KBM-7 (cell line): ENCODE measurements around the gene PSME3.

Experiments used
- DNase-seq: peaks from one replicate; pipeline ENCODE4 v3.0.0-alpha.2; 2015
- in situ Hi-C: fragments of 300-500 bp; cut with MboI; formaldehyde crosslinking; loops from 2 replicates; pipeline ENCODE4 v1.14.3; 2020; ENCODE audit warnings: low sequenced_read_pairs, low pct_unique_long_range_greater_than_20kb, mixed read lengths

PSME3 gene

DNA sequence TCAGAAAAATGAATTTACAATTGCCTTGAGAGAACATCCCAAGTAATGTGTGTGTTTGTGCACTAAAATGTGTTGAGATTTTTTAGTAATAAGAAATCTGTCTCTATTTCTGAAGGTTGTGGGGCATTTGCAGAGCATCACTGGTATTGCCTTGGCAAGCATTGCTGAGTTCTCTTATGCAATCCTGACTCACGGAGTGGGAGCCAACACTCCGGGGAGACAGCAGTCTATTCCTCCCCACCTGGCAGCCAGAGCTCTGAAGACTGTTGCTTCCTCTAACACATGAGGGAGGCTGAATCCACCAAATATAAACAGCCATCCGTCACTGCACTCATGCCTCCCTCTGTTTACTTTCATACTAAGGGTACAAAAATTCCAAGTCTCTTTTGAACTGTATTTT is 23.9 kb upstream of the PSME3 start:
- in situ Hi-C loops: no loop called here
- no peak for DNase-seq

DNA sequence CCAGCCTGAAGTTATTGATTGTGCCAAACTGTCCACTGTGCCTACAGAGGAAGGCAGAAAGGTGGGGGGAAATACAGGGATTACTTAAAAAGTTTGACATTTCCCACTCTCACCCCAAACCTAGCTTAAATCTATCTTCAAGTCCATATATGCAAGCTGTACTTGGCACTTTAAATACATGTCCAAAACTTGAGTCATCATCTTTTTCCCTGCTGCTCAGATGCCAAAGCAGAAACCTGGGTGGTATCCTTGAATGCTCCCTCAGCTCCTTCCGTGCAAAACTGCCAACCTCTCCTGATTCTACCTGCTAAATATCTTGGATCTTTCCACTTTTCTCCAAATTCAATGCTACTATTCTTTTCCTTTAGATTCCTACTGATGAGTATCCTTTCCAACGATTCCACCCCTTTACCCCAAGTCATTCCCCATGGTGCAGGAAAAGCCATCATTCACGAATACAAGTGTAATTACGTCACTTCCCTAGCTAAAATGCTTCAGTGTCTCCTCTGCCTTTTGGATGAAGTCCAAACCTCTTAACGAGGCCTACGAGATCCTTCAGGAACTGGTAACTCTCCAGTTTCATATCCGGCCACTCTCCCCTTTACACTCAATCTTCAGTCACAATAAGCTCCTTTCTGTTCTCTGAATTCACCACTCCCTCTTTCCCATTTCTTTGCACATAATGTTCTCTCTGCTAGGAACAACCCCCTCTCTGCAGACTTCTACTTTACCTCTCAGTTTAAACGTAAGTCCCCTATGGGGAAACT is 18.4 kb upstream of the PSME3 start:
- no peak for DNase-seq
- in situ Hi-C loops: no loop called here

DNA sequence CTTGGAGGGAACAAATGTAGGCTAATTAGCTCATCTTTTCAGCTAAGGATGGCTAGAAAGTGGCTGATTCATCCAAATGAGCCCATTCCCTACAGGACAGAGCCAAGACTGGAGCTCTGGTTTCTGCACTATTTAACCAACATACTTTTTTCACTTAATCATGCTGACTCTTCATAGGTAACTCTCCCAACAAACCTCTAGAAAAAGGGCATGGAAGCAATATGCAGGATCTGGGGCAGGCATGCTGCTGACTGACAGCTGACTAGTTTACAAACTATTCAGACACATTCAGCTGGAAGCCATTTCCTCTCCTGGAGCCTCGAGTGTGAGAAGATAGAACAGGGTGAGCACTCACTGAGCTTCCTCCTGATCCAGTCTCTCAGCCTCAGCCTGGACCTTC is 15.3 kb upstream of the PSME3 start:
- in situ Hi-C loops: no loop called here

DNA sequence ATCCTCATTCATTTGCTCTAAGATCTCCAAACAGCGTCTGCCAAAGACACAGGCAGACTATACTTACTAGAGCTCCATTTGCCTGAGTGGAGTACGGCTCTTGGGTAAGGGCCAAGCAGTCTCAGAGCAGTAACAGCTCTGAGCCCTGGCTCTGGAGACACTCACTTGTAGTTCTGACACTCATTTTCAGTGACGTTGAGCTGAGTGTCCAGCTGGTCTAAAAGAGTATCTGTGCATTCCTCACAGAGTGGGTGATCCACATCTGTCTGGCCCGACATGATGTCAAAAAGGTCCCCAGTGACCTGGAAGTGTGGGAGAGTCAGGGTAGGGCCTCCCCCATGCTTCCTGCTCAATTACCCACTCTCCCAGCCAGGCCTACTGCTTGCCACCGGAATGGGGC is 14.8 kb upstream of the PSME3 start:
- in situ Hi-C loops: no loop called here
- no peak for DNase-seq

More for the DNA sequence above, 15.3 kb upstream of the PSME3 start:
- DNase-seq: no peak

DNA sequence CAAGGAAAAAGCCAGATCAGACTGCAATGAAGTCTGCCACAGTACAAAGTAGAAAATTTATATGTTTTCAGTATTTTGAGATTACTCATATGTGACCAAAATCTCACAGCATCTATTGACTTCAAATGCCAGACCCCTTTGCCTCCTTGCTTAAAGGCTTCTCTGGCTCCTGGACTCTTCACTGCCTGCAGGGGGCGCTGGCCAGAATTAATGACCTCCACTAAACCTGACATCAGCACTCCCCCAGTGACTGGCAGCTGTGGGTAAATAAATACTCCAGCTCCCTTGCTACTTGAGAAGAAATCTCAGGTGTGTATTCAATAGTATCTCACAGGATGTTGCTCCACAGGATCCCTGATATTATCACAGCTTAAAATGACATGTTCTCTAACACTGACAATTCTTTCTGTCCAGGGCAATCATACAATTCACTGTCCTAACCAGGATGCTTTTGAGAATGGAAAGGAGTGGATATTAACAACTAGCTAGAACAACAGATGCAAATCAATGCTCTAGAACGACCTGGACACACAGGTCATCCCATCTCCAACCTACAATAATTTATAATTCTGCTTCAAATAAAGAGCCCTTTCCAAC is 13.2 kb upstream of the PSME3 start:
- in situ Hi-C loops: no loop called here
- peak; percentile 78 for DNase-seq

DNA sequence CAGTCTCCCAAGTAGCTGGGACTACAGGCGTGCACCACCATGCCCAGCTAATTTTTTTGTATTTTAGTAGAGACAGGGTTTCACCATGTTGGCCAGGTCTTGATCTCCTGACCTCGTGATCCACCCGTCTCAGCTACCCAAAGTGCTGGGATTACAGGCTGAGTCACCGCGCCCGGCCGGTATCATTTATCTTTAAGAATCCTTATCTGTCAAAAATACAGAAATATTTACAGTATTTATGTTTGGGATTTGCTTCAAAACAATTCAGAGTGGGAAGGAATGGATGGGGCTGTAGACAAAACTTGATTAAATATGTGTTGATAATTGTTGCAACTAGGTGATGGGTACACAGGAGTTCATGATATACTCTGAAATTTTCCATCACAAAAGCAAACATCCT is 12.0 kb upstream of the PSME3 start:
- in situ Hi-C loops: no loop called here
- DNase-seq: no peak

DNA sequence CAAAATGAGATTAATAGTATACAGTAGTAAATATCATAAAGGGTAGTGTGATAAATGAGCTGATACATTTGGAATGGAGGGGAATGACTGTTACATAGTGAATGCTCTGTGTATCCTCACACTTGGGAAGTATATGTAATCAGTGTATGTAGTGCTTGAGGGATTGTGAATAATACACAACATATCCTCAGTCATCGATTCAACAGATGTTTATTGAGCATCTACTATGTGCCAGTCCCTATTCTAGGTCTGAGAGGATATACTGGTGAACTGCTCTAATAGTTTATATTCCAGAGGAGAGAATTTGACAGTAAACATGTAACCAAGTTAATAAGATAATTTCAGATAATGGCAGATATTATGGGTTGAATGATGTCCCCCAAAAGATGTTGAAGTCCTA is 5.7 kb upstream of the PSME3 start:
- no peak for DNase-seq
- in situ Hi-C loops: loop anchor here (25.0 kb wide), 1 partner anchor 110 kb away; no protein-coding TSS in a partner anchor

DNA sequence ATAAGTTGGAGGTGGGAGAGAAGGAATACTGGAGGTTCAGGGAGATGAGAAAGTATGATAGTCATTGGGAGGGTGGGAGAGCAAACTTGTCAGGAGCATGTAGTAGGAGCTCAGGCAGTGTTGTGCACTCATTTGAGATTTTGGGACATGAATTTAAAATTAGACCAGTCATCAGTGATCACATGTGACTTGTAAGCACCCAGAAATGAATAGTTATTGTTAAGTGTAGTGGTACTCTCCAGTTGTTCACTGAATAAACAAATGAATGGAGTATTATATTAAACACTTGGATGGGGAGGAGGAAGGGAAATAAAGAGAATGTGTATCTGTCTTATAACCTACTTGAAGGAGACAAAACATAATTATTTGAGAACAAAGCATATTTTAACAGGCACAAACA is 2.2 kb upstream of the PSME3 start:
- in situ Hi-C loops: loop anchor here (25.0 kb wide), 1 partner anchor 106 kb away; no protein-coding TSS in a partner anchor

DNA sequence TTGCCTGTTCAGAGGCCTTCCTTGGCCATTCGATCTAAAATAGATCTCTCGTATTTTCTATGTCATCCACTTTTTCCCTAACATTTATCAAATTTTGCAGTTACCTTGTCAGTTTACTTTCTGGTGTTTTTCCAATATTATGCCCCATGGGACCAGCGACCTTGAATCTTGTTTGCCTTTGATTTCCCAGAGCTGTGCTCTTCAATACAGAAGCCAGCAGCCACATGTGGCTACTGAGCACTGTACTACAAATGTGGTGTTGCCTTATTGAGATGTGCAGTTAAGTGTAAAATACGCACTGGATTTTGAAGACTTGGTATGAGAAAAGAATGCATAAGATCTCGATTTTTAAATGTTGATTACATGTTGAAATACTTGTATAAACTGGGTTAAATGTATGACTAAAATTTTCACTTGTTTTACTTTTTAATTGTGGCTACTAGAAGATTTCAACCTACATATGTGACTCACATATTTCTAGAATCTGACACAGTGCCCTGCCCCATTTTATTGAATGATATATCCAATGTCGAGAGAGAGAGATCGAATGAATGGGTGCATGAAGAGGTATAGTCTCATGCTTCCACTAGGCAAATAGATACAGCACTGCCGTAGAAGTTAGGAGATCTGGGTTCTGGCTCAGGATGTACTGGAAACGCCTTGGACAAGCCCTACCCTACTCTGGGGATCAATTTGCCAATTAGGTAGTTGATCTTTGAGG is 824 bp upstream of the PSME3 start:
- in situ Hi-C loops: loop anchor here (25.0 kb wide), 1 partner anchor 105 kb away; no protein-coding TSS in a partner anchor
- no peak for DNase-seq

More for the DNA sequence above, 2.2 kb upstream of the PSME3 start:
- no peak for DNase-seq

DNA sequence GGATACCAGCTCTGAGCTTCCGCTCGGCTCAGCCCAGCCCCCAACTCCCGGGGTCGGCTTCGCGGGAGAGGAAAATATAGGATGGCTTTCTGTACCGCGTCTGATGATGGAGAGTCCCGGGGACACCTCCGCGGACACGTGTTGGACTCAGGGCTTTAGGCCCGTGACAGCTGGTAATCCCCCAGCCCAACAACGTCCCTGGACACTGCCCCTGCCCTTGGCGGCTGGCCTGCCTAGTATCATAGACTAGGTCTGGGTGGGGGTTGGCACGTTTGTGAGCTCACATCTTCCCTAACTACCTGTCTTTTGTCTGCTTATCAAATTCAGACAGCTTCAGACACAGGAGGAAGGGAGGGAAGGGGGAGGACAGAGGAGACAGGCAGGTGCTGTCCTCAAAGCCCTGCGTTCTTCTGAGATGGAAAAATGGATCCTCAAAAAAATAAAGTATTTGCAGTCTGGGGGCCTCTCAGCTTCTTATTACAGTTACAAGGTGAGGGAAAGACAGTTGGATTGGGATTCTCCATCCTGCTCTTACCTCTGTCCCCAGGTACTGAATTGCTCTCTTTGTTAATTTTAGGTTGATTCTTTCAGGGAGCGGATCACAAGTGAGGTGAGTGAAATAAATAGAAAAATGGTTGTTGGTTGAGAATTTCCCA is 698 bp downstream of the PSME3 start:
- in situ Hi-C loops: loop anchor here (25.0 kb wide), 1 partner anchor 103 kb away; no protein-coding TSS in a partner anchor
- no peak for DNase-seq

DNA sequence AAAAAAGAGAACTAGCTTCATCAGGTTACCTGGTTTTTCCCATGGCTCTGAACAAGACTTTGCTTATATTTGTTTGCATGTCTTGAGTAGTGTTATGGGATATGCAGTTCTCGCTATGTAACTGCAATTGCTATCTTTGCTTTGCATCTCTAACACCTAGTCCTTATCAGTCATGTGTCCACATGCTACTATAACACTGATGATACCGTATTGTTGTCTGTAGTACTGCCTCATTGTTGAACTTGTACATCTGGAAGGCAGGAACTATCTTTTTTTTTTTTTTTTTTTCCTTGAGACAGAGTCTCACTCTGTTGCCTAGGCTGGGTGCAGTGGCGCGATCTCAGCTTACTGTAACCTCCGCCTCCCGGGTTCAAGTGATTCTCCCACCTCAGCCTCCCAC is 2.5 kb downstream of the PSME3 start:
- in situ Hi-C loops: loop anchor here (25.0 kb wide), 1 partner anchor 102 kb away; no protein-coding TSS in a partner anchor
- no peak for DNase-seq

DNA sequence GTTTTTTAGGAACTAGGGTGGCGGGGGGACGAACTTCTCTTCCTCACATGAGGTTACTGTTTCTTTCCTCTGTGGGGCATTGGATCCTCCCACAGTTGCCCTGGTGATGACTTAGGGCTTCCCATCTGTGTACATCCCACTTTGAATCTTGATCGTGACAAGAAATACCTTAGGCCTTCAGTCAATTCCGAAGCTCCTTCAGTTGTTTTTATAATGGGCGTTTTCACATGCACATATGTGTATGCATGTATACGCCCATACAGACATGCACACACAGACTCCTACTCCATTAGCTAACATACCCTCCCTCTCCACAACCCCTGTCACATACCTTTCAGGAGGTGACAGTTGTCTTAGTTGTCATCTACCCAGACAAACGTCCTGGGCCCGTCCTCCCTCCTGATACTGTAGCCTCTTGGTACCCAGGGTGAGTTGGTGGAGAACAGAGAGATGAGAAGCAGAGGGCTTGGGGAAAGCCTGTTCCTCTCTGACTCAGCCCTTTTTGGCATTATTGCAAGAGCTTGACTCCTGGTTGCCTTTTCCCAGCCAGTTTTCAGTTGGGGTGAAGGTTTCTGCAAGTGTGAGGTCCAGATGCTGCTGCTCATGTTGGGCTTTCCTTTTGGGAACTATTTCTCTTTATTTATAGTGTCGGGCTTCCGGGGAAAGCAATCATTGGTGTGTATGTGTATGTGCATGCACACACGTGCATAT is 8.9 kb downstream of the PSME3 start:
- no peak for DNase-seq
- in situ Hi-C loops: loop anchor here (25.0 kb wide), 1 partner anchor 95 kb away; no protein-coding TSS in a partner anchor

DNA sequence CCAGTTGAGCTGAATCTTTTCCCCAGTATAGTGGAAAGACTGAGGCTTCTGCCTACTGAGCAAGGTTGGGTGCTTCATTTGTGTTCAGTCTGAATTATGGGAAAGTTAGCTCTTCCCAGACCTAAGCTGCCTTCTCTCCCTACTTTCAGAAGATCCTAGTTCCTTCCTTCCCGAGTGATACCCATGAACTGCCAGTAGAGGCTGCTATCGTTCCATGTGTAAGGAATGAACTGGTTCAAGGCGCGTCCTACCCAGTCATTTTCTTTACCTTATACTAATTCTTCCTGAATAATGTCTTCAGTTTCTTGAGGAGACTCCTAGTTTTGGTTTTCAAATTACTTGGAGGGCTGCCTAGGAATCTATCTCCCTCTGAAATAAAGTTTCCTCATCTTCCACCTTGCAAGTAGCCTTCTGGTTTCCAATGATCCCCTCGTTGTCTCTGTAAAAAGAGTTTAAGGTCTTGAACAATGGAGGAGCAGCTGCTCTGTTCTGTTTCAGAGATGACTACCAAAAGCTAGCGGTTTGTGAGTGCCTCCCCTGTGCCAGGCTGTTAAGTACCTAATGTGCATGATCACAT is 10.2 kb downstream of the PSME3 start:
- in situ Hi-C loops: loop anchor here (25.0 kb wide), 1 partner anchor 94 kb away; no protein-coding TSS in a partner anchor

DNA sequence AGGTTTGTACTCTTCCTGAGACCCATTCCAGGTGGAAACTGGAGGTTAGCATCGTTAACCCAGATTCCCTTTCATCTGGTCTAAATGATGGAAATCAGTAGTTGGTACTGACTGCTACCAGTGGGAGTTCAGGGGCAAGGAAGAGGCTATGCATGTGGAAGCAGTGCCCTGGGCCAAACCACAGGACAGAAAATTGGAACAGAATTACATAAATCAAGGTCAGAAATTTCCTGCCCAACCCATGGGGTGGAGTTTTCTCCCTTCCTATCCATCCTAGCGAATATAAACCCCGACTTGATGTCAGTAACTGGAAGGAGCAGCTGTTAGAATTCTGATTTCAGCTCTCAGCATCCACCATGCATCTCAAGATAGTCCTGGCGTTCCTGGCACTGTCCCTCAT is 11.1 kb downstream of the PSME3 start, which contains the start of gene AOC2:
Gene AOC2, plus strand, starts transcription at position 310 of the 400 bp plus-strand sequence. Its CDS starts 47 bp downstream, at position 357.
- in situ Hi-C loops: loop anchor here (25.0 kb wide), 1 partner anchor 93 kb away; no protein-coding TSS in a partner anchor
- no peak for DNase-seq

More for the DNA sequence above, 10.2 kb downstream of the PSME3 start:
- DNase-seq: peak; percentile 61

DNA sequence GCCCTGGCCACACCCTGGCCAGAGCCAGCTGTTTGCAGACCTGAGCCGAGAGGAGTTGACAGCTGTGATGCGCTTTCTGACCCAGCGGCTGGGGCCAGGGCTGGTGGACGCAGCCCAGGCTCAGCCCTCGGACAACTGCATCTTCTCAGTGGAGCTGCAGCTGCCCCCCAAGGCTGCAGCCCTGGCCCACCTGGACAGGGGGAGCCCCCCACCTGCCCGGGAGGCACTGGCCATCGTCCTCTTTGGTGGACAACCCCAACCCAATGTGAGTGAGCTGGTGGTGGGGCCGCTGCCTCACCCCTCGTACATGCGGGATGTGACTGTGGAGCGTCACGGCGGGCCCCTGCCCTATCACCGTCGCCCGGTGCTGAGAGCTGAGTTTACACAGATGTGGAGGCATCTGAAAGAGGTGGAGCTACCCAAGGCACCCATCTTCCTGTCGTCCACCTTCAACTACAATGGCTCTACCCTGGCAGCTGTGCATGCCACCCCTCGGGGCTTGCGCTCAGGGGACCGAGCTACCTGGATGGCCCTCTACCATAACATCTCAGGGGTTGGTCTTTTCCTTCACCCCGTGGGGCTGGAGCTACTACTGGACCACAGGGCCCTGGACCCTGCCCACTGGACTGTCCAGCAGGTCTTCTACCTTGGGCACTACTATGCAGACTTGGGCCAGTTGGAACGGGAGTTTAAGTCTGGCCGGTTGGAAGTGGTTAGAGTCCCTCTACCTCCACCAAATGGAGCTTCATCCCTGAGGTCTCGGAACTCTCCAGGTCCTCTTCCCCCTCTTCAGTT is 11.8 kb downstream of the PSME3 start:
- in situ Hi-C loops: loop anchor here (25.0 kb wide), 1 partner anchor 92 kb away; no protein-coding TSS in a partner anchor
- no peak for DNase-seq

DNA sequence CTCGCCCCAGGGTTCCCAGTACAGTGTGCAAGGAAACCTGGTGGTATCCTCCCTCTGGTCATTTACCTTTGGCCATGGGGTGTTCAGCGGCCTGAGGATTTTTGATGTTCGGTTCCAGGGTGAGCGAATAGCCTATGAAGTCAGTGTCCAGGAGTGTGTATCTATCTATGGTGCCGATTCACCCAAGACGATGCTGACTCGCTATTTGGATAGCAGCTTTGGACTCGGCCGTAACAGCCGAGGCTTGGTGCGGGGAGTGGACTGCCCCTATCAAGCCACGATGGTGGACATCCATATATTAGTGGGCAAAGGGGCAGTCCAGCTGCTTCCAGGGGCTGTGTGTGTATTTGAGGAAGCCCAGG is 12.3 kb downstream of the PSME3 start:
- in situ Hi-C loops: loop anchor here (25.0 kb wide), 1 partner anchor 92 kb away; no protein-coding TSS in a partner anchor
- DNase-seq: no peak

DNA sequence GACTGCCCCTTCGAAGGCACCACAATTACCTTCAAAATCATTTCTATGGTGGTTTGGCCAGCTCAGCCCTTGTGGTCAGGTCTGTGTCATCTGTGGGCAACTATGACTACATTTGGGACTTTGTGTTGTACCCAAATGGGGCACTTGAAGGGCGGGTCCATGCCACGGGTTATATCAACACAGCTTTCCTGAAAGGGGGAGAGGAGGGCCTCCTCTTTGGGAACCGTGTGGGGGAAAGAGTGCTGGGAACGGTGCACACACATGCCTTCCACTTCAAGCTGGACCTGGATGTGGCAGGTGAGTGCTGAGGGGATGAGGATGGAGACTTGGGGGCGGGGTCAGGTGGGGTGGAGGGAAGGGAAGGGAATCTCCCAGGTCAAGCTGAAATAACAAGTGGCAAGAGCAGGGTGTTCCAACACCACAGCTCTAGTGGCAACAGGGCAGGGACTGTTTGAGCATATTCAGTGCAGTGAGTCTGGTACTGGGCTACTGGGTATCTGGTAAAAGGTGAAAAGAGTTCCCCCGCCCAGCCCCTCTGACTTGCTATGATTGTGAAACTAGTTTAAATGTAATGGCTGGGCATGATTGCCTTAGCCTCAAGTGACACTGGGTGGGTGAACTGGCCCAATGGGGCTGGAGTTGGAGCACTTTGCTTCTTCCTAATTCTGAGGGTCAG is 12.9 kb downstream of the PSME3 start:
- no peak for DNase-seq
- in situ Hi-C loops: loop anchor here (25.0 kb wide), 1 partner anchor 91 kb away; no protein-coding TSS in a partner anchor
